ENCODE data around the gene EPHA4. TPM values are rescaled to one million over a fixed set of nuclear protein-coding genes. Genes with fewer than 3 reads are reported as not detected.

The EPHA4 gene
- total and polyA plus RNA-seq, 2 experiments from 2014 or later: 24.4 to 42.2 TPM

GRCh38 chr2:221612800-221613199 is 40.7 kb upstream of the EPHA4 start:
- WGBS, 2 experiments (ENCODE audit: low coverage in 1 of 2, low lambda C conversion rate in 2 of 2, missing lambda C conversion rate in 2 of 2): 84 to 88% methylated on average over 6 of the region's 6 CpGs
- in situ Hi-C loops (cut with MboI): no loop called here
- Histone ChIP-seq H3K36me3 (ENCODE audit: low read depth) (no peaks in the 10 kb centered on the region), H3K9me3 (ENCODE audit: low read depth) (no peaks in the 10 kb centered on the region), H3K4me2 (ENCODE audit: unreplicated experiment) (no peak overlapping the region), H3F3A (ENCODE audit: insufficient read depth) (no peaks in the 10 kb centered on the region), H3K27me3 (replicated peaks; ENCODE audit: insufficient read depth) (peaks cover 8% of the 10 kb centered on the region; the same call in 1 of the 2 replicates), H3K79me2 (ENCODE audit: insufficient read depth) (no peaks in the 10 kb centered on the region), H4K20me1 (ENCODE audit: insufficient read depth) (no peaks in the 10 kb centered on the region), H2AFZ (no peak overlapping the region), H3K4me3 (no peak overlapping the region), H3K27ac (no peak overlapping the region), H3K9ac (no peak overlapping the region), H3K4me1 (ENCODE audit: insufficient read depth) (no peaks in the 10 kb centered on the region), H3K9me2 (ENCODE audit: insufficient read depth) (no peaks in the 10 kb centered on the region)
- TF ChIP-seq EZH2 (IDR thresholded peaks at IDR 0.05; ENCODE audit: insufficient read depth, poor library complexity, severe bottlenecking) (no peak), EZH2phosphoT487 (IDR thresholded peaks at IDR 0.05; ENCODE audit: insufficient read depth, low read depth) (no peak)
- no peak for DNase-seq

GRCh38 chr2:221612161-221612560 is 40.1 kb upstream of the EPHA4 start:
- in situ Hi-C loops (cut with MboI): no loop called here
- H3K36me3 ChIP-seq (ENCODE audit: low read depth): no peaks in the 10 kb centered on the region
- H3K27ac ChIP-seq: no peak overlapping the region
- H3K4me2 ChIP-seq (ENCODE audit: unreplicated experiment): no peak overlapping the region
- WGBS, 2 experiments (ENCODE audit: low coverage in 1 of 2, low lambda C conversion rate in 2 of 2, missing lambda C conversion rate in 2 of 2): 76 to 79% methylated on average over 4 of the region's 4 CpGs
- H3K4me1 ChIP-seq (ENCODE audit: insufficient read depth): no peaks in the 10 kb centered on the region
- TF ChIP-seq EZH2 (IDR thresholded peaks at IDR 0.05; ENCODE audit: insufficient read depth, poor library complexity, severe bottlenecking) (no peak), EZH2phosphoT487 (IDR thresholded peaks at IDR 0.05; ENCODE audit: insufficient read depth, low read depth) (no peak)
- DNase-seq: no peak
- no peaks in the 10 kb centered on the region for H3K9me3 ChIP-seq (ENCODE audit: low read depth)
- H3F3A ChIP-seq (ENCODE audit: insufficient read depth): no peaks in the 10 kb centered on the region
- no peaks in the 10 kb centered on the region for H3K9me2 ChIP-seq (ENCODE audit: insufficient read depth)
- no peak overlapping the region for H3K4me3 ChIP-seq
- no peaks in the 10 kb centered on the region for H3K79me2 ChIP-seq (ENCODE audit: insufficient read depth)
- H3K27me3 ChIP-seq (replicated peaks; ENCODE audit: insufficient read depth): peaks cover 8% of the 10 kb centered on the region; the same call in 1 of the 2 replicates
- H4K20me1 ChIP-seq (ENCODE audit: insufficient read depth): no peaks in the 10 kb centered on the region
- H2AFZ ChIP-seq: no peak overlapping the region
- no peak overlapping the region for H3K9ac ChIP-seq

- Histone ChIP-seq H3K4me3 (no peak overlapping the region), H3K9me3 (ENCODE audit: low read depth) (no peaks in the 10 kb centered on the region), H4K20me1 (ENCODE audit: insufficient read depth) (no peaks in the 10 kb centered on the region), H3K4me2 (ENCODE audit: unreplicated experiment) (no peak overlapping the region), H3K36me3 (ENCODE audit: low read depth) (no peaks in the 10 kb centered on the region), H3K27ac (no peak overlapping the region), H3F3A (ENCODE audit: insufficient read depth) (no peaks in the 10 kb centered on the region), H3K27me3 (replicated peaks; ENCODE audit: insufficient read depth) (peaks cover 12% of the 10 kb centered on the region; the same call in 1 of the 2 replicates), H2AFZ (no peak overlapping the region), H3K4me1 (ENCODE audit: insufficient read depth) (no peaks in the 10 kb centered on the region), H3K79me2 (ENCODE audit: insufficient read depth) (no peaks in the 10 kb centered on the region), H3K9me2 (ENCODE audit: insufficient read depth) (no peaks in the 10 kb centered on the region), H3K9ac (no peak overlapping the region)
- TF ChIP-seq EZH2 (IDR thresholded peaks at IDR 0.05; ENCODE audit: insufficient read depth, poor library complexity, severe bottlenecking): no peak
- WGBS, 2 experiments (ENCODE audit: low coverage in 1 of 2, low lambda C conversion rate in 2 of 2, missing lambda C conversion rate in 2 of 2): 53 to 57% methylated on average over 8 of the region's 8 CpGs
- in situ Hi-C loops (cut with MboI): no loop called here
- DNase-seq: no peak
Measured at GRCh38 chr2:221610675-221611074, 38.6 kb upstream of the EPHA4 start.

GRCh38 chr2:221610255-221610654 is 38.2 kb upstream of the EPHA4 start:
- Histone ChIP-seq H3K27me3 (replicated peaks; ENCODE audit: insufficient read depth) (peaks cover 12% of the 10 kb centered on the region; the same call in 1 of the 2 replicates), H3K4me2 (ENCODE audit: unreplicated experiment) (no peak overlapping the region), H3K9me2 (ENCODE audit: insufficient read depth) (no peaks in the 10 kb centered on the region), H3K4me1 (ENCODE audit: insufficient read depth) (no peaks in the 10 kb centered on the region), H3K36me3 (ENCODE audit: low read depth) (no peaks in the 10 kb centered on the region), H3F3A (ENCODE audit: insufficient read depth) (no peaks in the 10 kb centered on the region), H3K27ac (no peak overlapping the region), H3K9ac (no peak overlapping the region), H3K4me3 (no peak overlapping the region), H3K79me2 (ENCODE audit: insufficient read depth) (no peaks in the 10 kb centered on the region), H2AFZ (no peak overlapping the region), H4K20me1 (ENCODE audit: insufficient read depth) (no peaks in the 10 kb centered on the region), H3K9me3 (ENCODE audit: low read depth) (no peaks in the 10 kb centered on the region)
- no peak for DNase-seq
- TF ChIP-seq EZH2phosphoT487 (IDR thresholded peaks at IDR 0.05; ENCODE audit: insufficient read depth, low read depth) (no peak), EZH2 (IDR thresholded peaks at IDR 0.05; ENCODE audit: insufficient read depth, poor library complexity, severe bottlenecking) (no peak)
- in situ Hi-C loops (cut with MboI): no loop called here
- 28 to 33% methylated on average over 2 of the region's 2 CpGs for WGBS, 2 experiments (ENCODE audit: low coverage in 1 of 2, low lambda C conversion rate in 2 of 2, missing lambda C conversion rate in 2 of 2)

GRCh38 chr2:221608442-221608841 is 36.3 kb upstream of the EPHA4 start:
- Histone ChIP-seq H3K4me3 (no peak overlapping the region), H3K9me3 (ENCODE audit: low read depth) (no peaks in the 10 kb centered on the region), H3K27me3 (replicated peaks; ENCODE audit: insufficient read depth) (peaks cover 12% of the 10 kb centered on the region; the same call in 1 of the 2 replicates), H3K4me2 (ENCODE audit: unreplicated experiment) (no peak overlapping the region), H3K9ac (no peak overlapping the region), H3F3A (ENCODE audit: insufficient read depth) (no peaks in the 10 kb centered on the region), H4K20me1 (ENCODE audit: insufficient read depth) (no peaks in the 10 kb centered on the region), H2AFZ (no peak overlapping the region), H3K4me1 (ENCODE audit: insufficient read depth) (no peaks in the 10 kb centered on the region), H3K79me2 (ENCODE audit: insufficient read depth) (no peaks in the 10 kb centered on the region), H3K9me2 (ENCODE audit: insufficient read depth) (no peaks in the 10 kb centered on the region), H3K27ac (no peak overlapping the region), H3K36me3 (ENCODE audit: low read depth) (no peaks in the 10 kb centered on the region)
- no peak for DNase-seq
- no peak for TF ChIP-seq EZH2phosphoT487 (IDR thresholded peaks at IDR 0.05; ENCODE audit: insufficient read depth, low read depth)
- no peak for TF ChIP-seq EZH2 (IDR thresholded peaks at IDR 0.05; ENCODE audit: insufficient read depth, poor library complexity, severe bottlenecking)
- in situ Hi-C loops (cut with MboI): no loop called here
- WGBS, 2 experiments (ENCODE audit: low coverage in 1 of 2, low lambda C conversion rate in 2 of 2, missing lambda C conversion rate in 2 of 2): 49 to 58% methylated on average over 3 of the region's 3 CpGs

All from GM23248 (cell line).